ENCODE results near the gene LZTS2.
A peak's percentile ranks its signal among the peaks of the same experiment; 100 is the strongest.

LZTS2 gene

DNA sequence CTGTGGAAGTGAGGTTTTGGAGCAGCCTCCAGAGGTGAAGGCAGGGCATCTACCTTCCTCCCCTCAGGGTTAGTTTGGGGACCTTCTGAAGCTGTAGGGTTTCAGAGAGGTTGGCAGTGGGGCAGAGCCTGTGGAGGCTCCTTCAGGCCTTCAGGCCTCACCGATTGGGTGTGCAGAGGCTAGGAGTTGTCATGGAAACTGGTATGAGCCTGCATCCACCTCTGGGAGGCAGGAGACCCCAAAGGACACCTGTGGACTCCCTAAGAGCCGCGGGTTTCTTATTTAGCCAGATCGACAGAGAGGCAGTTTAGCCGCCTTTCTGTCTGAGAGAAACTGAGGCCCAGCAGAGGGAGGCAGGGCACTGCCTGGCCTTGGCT, 2.0 kb downstream of the LZTS2 start:
- H3K4me3 ChIP-seq (replicated peaks in 1 of 2; ENCODE audit: low read depth in 2 of 2, low read length in 2 of 2) = peak overlapping the region; percentile 79 to 82
- DNase-seq (ENCODE audit: low read depth in 2 of 2) = no peak
- TF ChIP-seq, protein P1, sequence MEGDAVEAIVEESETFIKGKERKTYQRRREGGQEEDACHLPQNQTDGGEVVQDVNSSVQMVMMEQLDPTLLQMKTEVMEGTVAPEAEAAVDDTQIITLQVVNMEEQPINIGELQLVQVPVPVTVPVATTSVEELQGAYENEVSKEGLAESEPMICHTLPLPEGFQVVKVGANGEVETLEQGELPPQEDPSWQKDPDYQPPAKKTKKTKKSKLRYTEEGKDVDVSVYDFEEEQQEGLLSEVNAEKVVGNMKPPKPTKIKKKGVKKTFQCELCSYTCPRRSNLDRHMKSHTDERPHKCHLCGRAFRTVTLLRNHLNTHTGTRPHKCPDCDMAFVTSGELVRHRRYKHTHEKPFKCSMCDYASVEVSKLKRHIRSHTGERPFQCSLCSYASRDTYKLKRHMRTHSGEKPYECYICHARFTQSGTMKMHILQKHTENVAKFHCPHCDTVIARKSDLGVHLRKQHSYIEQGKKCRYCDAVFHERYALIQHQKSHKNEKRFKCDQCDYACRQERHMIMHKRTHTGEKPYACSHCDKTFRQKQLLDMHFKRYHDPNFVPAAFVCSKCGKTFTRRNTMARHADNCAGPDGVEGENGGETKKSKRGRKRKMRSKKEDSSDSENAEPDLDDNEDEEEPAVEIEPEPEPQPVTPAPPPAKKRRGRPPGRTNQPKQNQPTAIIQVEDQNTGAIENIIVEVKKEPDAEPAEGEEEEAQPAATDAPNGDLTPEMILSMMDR (IDR thresholded peaks at IDR 0.05; ENCODE audit: low read depth, low read length) = no peak

DNA sequence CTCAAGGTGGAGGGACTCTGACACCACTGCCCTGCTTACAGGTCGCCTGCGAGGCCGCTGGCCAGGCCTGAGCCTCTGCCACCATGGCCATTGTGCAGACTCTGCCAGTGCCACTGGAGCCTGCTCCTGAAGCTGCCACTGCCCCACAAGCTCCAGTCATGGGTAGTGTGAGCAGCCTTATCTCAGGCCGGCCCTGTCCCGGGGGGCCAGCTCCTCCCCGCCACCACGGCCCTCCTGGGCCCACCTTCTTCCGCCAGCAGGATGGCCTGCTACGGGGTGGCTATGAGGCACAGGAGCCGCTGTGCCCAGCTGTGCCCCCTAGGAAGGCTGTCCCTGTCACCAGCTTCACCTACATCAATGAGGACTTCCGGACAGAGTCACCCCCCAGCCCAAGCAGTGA, 2.8 kb downstream of the LZTS2 start:
- TF ChIP-seq, protein P1 (IDR thresholded peaks at IDR 0.05; ENCODE audit: low read depth, low read length) = no peak
- no peak overlapping the region for H3K4me3 ChIP-seq (replicated peaks in 1 of 2; ENCODE audit: low read depth in 2 of 2, low read length in 2 of 2)

DNA sequence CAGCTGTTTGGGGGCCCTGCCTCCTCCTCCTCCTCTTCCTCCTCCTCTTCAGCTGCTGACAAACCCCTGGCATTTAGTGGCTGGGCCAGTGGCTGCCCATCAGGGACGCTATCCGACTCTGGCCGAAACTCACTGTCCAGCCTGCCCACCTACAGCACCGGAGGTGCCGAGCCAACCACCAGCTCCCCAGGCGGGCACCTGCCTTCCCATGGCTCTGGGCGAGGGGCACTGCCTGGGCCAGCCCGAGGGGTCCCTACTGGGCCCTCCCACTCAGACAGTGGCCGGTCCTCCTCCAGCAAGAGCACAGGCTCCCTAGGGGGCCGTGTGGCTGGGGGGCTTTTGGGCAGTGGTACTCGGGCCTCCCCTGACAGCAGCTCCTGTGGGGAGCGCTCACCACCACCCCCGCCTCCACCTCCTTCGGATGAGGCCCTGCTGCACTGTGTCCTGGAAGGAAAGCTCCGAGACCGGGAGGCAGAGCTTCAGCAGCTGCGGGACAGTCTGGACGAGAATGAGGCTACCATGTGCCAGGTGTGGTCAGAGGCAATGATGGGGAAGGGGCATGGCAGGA, 4.1 kb downstream of the LZTS2 start:
- no peak for DNase-seq (ENCODE audit: low read depth in 2 of 2)
- TF ChIP-seq, protein P1 (IDR thresholded peaks at IDR 0.05; ENCODE audit: low read depth, low read length) = no peak
- H3K4me3 ChIP-seq (replicated peaks in 1 of 2; ENCODE audit: low read depth in 2 of 2, low read length in 2 of 2) = no peak overlapping the region

More for the DNA sequence above, 2.8 kb downstream of the LZTS2 start:
- no peak for DNase-seq (ENCODE audit: low read depth in 2 of 2)

DNA sequence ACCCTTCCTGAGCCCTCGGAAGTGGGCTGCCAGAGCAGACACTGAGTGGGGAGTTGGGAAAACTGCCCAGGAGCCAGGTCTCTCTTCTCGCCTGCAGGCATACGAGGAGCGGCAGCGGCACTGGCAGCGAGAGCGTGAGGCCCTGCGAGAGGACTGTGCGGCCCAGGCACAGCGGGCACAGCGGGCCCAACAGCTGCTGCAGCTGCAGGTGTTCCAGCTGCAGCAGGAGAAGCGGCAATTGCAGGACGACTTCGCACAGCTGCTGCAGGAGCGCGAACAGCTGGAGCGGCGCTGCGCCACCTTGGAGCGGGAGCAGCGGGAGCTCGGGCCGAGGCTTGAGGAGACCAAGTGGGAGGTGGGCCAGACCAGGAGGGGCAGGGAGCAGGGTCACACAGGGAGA, 5.8 kb downstream of the LZTS2 start:
- DNase-seq (ENCODE audit: low read depth in 2 of 2) = no peak

DNA sequence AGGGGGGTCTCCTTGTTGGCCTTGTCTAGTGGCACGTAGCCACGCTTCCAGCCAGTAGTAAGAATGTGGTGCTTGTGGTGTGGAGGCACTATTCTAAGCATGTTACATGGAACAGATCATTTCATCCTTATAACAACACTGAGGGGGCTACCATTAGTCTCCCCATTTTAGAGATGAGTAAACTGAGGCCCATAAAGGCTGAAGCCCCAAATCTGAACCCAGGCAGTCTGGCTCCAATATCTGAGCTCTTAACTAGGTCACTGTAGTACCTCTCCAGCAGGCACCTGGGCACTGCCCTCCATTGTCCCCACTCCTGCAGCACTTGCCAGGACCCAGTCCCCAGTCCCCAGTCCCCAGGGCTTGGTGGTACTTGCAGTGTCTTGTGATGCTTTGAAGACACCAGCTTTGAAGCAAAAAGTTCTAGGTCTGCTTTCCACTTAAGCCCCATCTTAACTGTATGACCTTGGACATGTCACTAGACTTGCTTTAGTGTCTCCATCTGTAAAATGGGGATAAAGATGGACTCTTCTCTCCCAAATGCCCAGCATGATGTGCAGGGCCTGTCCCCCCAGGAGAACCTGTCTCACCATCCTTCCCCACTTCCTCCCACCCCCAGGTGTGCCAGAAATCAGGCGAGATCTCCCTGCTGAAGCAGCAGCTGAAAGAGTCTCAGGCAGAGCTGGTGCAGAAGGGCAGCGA, 6.4 kb downstream of the LZTS2 start:
- DNase-seq (ENCODE audit: low read depth in 2 of 2) = no peak
- TF ChIP-seq, protein P1 (IDR thresholded peaks at IDR 0.05; ENCODE audit: low read depth, low read length) = no peak
- H3K4me3 ChIP-seq (replicated peaks in 1 of 2; ENCODE audit: low read depth in 2 of 2, low read length in 2 of 2) = no peak overlapping the region

More for the DNA sequence above, 5.8 kb downstream of the LZTS2 start:
- H3K4me3 ChIP-seq (replicated peaks in 1 of 2; ENCODE audit: low read depth in 2 of 2, low read length in 2 of 2) = no peak overlapping the region
- TF ChIP-seq, protein P1 (IDR thresholded peaks at IDR 0.05; ENCODE audit: low read depth, low read length) = no peak

DNA sequence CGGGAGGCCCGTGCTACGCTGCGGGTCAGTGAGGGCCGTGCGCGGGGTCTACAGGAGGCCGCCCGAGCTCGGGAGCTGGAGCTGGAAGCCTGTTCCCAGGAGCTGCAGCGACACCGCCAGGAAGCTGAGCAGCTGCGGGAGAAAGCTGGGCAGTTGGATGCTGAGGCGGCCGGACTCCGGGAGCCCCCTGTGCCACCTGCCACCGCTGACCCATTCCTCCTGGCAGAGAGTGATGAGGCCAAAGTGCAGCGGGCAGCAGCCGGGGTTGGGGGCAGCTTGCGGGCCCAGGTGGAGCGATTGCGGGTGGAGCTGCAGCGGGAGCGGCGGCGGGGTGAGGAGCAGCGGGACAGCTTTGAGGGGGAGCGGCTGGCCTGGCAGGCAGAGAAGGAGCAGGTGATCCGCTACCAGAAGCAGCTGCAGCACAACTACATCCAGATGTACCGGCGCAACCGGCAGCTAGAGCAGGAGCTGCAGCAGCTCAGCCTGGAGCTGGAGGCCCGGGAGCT, 7.0 kb downstream of the LZTS2 start:
- H3K4me3 ChIP-seq (replicated peaks in 1 of 2; ENCODE audit: low read depth in 2 of 2, low read length in 2 of 2) = no peak overlapping the region
- DNase-seq (ENCODE audit: low read depth in 2 of 2) = no peak
- TF ChIP-seq, protein P1 (IDR thresholded peaks at IDR 0.05; ENCODE audit: low read depth, low read length) = no peak

Data from cardiac fibroblast (primary cell).